GM12891 (cell line): Measurements from ENCODE around the gene FOXL3.

Source experiments
- PAX5 ChIP-seq: IDR thresholded peaks from 2 replicates; pipeline ENCODE4 v1.6.1; 2011; ENCODE audit warnings: low read length, moderate library complexity, mild to moderate bottlenecking; ENCODE audit not compliant: insufficient read depth, severe bottlenecking
- POLR2A ChIP-seq: IDR thresholded peaks from 2 replicates; pipeline ENCODE4 v1.6.1; 2011; ENCODE audit warnings: low read depth, low read length, control low read depth
- POLR2AphosphoS5 ChIP-seq: IDR thresholded peaks from 2 replicates; pipeline ENCODE4 v1.6.1; 2011; ENCODE audit warnings: low read depth, low read length, control low read depth
- POU2F2 ChIP-seq: IDR thresholded peaks from 2 replicates; pipeline ENCODE4 v1.6.1; 2011; ENCODE audit warnings: low read depth, mild to moderate bottlenecking, control low read depth, low read length, moderate library complexity
- SPI1 ChIP-seq: IDR thresholded peaks from 2 replicates; pipeline ENCODE4 v1.6.1; 2011; ENCODE audit warnings: low read depth, low read length, control low read depth
- TAF1 ChIP-seq: IDR thresholded peaks from 2 replicates; pipeline ENCODE4 v1.6.1; 2011; ENCODE audit warnings: low read depth, low read length, control low read depth

- TF ChIP-seq SPI1, result no peak
- TF ChIP-seq POLR2A, result no peak
- TF ChIP-seq POLR2AphosphoS5, result no peak
- no peak for TF ChIP-seq PAX5
- TF ChIP-seq TAF1, result no peak
- no peak for TF ChIP-seq POU2F2
These were observed 47.6 kb downstream of the FOXL3 start for GRCh38 chr7:337567-337951.
